Measurements from ENCODE around the gene SLC35A2.

GRCh38 chrX:48924270-48924669 is 12.8 kb upstream of the SLC35A2 start:
- TF ChIP-seq, protein P1, sequence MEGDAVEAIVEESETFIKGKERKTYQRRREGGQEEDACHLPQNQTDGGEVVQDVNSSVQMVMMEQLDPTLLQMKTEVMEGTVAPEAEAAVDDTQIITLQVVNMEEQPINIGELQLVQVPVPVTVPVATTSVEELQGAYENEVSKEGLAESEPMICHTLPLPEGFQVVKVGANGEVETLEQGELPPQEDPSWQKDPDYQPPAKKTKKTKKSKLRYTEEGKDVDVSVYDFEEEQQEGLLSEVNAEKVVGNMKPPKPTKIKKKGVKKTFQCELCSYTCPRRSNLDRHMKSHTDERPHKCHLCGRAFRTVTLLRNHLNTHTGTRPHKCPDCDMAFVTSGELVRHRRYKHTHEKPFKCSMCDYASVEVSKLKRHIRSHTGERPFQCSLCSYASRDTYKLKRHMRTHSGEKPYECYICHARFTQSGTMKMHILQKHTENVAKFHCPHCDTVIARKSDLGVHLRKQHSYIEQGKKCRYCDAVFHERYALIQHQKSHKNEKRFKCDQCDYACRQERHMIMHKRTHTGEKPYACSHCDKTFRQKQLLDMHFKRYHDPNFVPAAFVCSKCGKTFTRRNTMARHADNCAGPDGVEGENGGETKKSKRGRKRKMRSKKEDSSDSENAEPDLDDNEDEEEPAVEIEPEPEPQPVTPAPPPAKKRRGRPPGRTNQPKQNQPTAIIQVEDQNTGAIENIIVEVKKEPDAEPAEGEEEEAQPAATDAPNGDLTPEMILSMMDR (IDR thresholded peaks at IDR 0.05) = no peak
- no peak for TF ChIP-seq POLR2A (IDR thresholded peaks at IDR 0.05)

Measured in body of pancreas (tissue), 4 donors.